GM23248 (cell line): ENCODE data around the gene WDR7. TPM values are rescaled to one million over a fixed set of nuclear protein-coding genes. Genes with fewer than 3 reads are reported as not detected.

ENCODE experiments used
- DNase-seq: peaks from one replicate; pipeline ENCODE4 v3.0.0-alpha.2; 2015
- H2AFZ ChIP-seq: fragments of 200-600 bp; sonication (generic); 2 replicates; pipeline ENCODE4 v1.6.1; 2016; ENCODE audit warnings: antibody characterized with exemption
- H3F3A ChIP-seq: fragments of 200-600 bp; sonication (generic); 2 replicates; pipeline ENCODE4 v1.6.1; 2016; ENCODE audit warnings: mild to moderate bottlenecking, antibody characterized with exemption, mixed run types; ENCODE audit not compliant: insufficient read depth
- H3K27ac ChIP-seq: fragments of 200-600 bp; sonication (generic); 2 replicates; pipeline ENCODE4 v1.5.1; 2016; ENCODE audit warnings: mild to moderate bottlenecking
- H3K27me3 ChIP-seq: fragments of 200-600 bp; sonication (generic); replicated peaks from 2 replicates; pipeline ENCODE4 v1.6.1; 2016; ENCODE audit warnings: mild to moderate bottlenecking; ENCODE audit not compliant: insufficient read depth
- H3K36me3 ChIP-seq: fragments of 200-600 bp; sonication (generic); 2 replicates; pipeline ENCODE4 v1.6.1; 2016; ENCODE audit warnings: low read depth, mild to moderate bottlenecking
- H3K4me1 ChIP-seq: fragments of 200-600 bp; sonication (generic); 2 replicates; pipeline ENCODE4 v1.6.1; 2016; ENCODE audit warnings: mild to moderate bottlenecking; ENCODE audit not compliant: insufficient read depth
- H3K4me2 ChIP-seq: fragments of 200-600 bp; sonication (generic); one replicate; pipeline ENCODE4 v1.6.1; 2016; ENCODE audit warnings: mild to moderate bottlenecking; ENCODE audit not compliant: unreplicated experiment
- H3K4me3 ChIP-seq: fragments of 200-600 bp; sonication (generic); 2 replicates; pipeline ENCODE4 v1.5.1; 2016; ENCODE audit warnings: mild to moderate bottlenecking
- H3K79me2 ChIP-seq: fragments of 200-600 bp; sonication (generic); 2 replicates; pipeline ENCODE4 v1.6.1; 2016; ENCODE audit warnings: mild to moderate bottlenecking; ENCODE audit not compliant: insufficient read depth
- H3K9ac ChIP-seq: fragments of 200-600 bp; sonication (generic); 2 replicates; pipeline ENCODE4 v1.6.1; 2016; ENCODE audit warnings: mild to moderate bottlenecking
- H3K9me2 ChIP-seq: fragments of 200-600 bp; sonication (generic); 2 replicates; pipeline ENCODE4 v1.6.1; 2016; ENCODE audit warnings: mixed run types, mild to moderate bottlenecking, moderate library complexity; ENCODE audit not compliant: insufficient read depth
- H3K9me3 ChIP-seq: fragments of 200-600 bp; sonication (generic); one replicate; pipeline ENCODE4 v1.6.1; 2017; ENCODE audit warnings: low read depth
- H4K20me1 ChIP-seq: fragments of 200-600 bp; sonication (generic); 2 replicates; pipeline ENCODE4 v1.6.0; 2016; ENCODE audit not compliant: insufficient read depth
- EZH2 ChIP-seq: fragments of 200-600 bp; sonication (generic); IDR thresholded peaks from 2 replicates; pipeline ENCODE4 v1.6.1; 2018; ENCODE audit warnings: antibody characterized with exemption, mild to moderate bottlenecking; ENCODE audit not compliant: insufficient read depth, poor library complexity, severe bottlenecking
- EZH2phosphoT487 ChIP-seq: fragments of 200-600 bp; sonication (generic); IDR thresholded peaks from 2 replicates; pipeline ENCODE4 v1.6.1; 2018; ENCODE audit warnings: antibody characterized with exemption, moderate library complexity, mild to moderate bottlenecking, low read depth; ENCODE audit not compliant: insufficient read depth
- WGBS, 2 experiments: methylation state at CpG; one replicate each; pipeline ENCODE4 v1.1.6; 2015 to 2017; ENCODE audit warnings: low lambda C conversion rate in 2 of 2, low coverage in 1 of 2; ENCODE audit errors: missing lambda C conversion rate in 2 of 2; 5-methylcytosine and 5-hydroxymethylcytosine counted together
- in situ Hi-C: fragments of 300-500 bp; cut with MboI; formaldehyde crosslinking; loops from 2 replicates; pipeline ENCODE4 v1.15.0; 2020
- polyA plus RNA-seq: library from polyadenylated mRNA; unstranded; fragments of >200 nt; fragmentation: Nextera tagmentation; extraction: Ambion mirVana; gene quantifications from 2 replicates; pipeline ENCODE4 v1.2.1, GENCODE V29; 2016
- total RNA-seq: library from RNA; depleted of rRNA; stranded (reverse); fragments of >200 nt; shearing (Covaris generic); gene quantifications from 2 replicates; pipeline ENCODE4 v1.2.3, GENCODE V29; 2014

The WDR7 gene
- total and polyA plus RNA-seq, 2 experiments from 2014 or later = 6.7 to 8.3 TPM

DNA sequence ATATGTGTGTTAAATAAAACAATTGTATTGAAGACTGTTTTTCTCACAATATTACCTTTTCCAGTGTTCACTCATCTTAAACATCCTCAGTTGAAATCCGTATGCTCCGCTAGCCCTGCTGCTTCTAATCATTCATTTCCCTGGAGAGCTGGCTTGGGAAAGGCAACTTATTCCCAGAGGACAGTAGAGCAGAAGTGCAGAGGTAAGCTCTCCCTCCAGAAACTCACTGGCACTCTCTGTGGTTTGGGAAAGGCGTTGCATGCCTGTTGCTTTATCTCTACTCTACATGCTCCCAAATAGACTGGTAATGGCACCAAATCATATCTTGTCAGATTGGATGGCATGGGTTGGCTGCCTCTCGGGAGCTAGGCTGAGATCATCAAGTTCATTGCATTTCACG is 378.6 kb downstream of the WDR7 start:
- WGBS, 2 experiments = 91 to 98% methylated on average over 5 of the region's 5 CpGs
- Histone ChIP-seq H3K79me2 (no peaks in the 10 kb centered on the region), H3K9me2 (no peaks in the 10 kb centered on the region), H3K9me3 (no peaks in the 10 kb centered on the region), H4K20me1 (no peaks in the 10 kb centered on the region), H3K4me2 (no peak overlapping the region), H3K27me3 (no peaks in the 10 kb centered on the region), H3K4me1 (0 out of 2 replicates have a peak, but pooled peaks cover 4% of the 10 kb centered on the region), H2AFZ (no peak overlapping the region), H3K36me3 (peaks cover 8% of the 10 kb centered on the region; the same call in 1 of the 2 replicates), H3F3A (no peaks in the 10 kb centered on the region), H3K4me3 (no peak overlapping the region), H3K27ac (no peak overlapping the region), H3K9ac (no peak overlapping the region)
- no peak for DNase-seq
- TF ChIP-seq EZH2 = no peak
- TF ChIP-seq EZH2phosphoT487 = no peak
- in situ Hi-C loops = no loop called here

DNA sequence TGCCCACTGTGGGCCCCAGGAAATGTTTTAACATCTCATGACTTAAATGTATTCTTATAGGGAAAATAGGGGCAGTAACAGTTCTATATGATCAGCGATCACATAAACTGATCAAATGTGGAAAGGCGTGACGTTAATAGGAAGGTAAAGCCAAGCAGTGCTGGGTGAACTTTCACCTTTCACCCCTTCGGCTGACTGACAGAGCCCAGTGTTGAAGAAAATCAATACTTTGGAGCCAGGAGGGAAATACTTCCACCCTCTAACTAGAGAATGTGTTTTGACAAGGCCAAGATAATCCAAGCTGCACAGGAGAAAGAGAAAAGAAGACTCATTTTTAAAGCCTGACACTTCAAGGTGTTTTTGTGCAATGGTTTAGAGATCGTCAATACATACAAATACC is 379.3 kb downstream of the WDR7 start:
- 94 to 100% methylated on average over 5 of the region's 5 CpGs for WGBS, 2 experiments
- in situ Hi-C loops = no loop called here
- Histone ChIP-seq H3K27ac (no peak overlapping the region), H3K27me3 (no peaks in the 10 kb centered on the region), H3K4me3 (no peak overlapping the region), H2AFZ (no peak overlapping the region), H4K20me1 (no peaks in the 10 kb centered on the region), H3K79me2 (no peaks in the 10 kb centered on the region), H3K9me2 (no peaks in the 10 kb centered on the region), H3K4me1 (0 out of 2 replicates have a peak, but pooled peaks cover 4% of the 10 kb centered on the region), H3K4me2 (no peak overlapping the region), H3F3A (no peaks in the 10 kb centered on the region), H3K9me3 (no peaks in the 10 kb centered on the region), H3K36me3 (peaks cover 8% of the 10 kb centered on the region; the same call in 1 of the 2 replicates), H3K9ac (no peak overlapping the region)
- no peak for DNase-seq
- TF ChIP-seq EZH2phosphoT487 = no peak
- TF ChIP-seq EZH2 = no peak

DNA sequence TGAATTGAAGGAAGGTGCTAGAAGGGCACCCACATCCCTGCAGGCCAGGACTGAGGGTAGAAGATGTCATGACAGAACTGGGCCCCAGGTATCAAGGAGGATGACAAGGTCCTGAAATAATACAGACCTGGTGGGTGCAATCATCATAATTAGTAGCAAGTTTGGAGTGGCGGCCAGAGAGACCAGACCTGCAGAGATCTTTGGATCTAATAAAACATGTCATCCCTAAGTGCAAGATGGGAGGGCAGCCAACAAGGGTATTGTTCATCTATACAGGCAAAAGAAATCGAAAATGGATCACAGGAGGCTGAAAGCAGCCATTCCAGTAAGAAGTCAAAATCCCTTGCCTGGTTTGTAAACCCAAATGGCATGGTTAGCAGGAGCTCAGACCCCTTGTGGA is 384.4 kb downstream of the WDR7 start:
- no peaks in the 10 kb centered on the region for H3F3A ChIP-seq
- H3K79me2 ChIP-seq = no peaks in the 10 kb centered on the region
- no peak for DNase-seq
- H3K27ac ChIP-seq = no peak overlapping the region
- H3K36me3 ChIP-seq = no peaks in the 10 kb centered on the region
- no peak for TF ChIP-seq EZH2
- no peak for TF ChIP-seq EZH2phosphoT487
- 59 to 71% methylated on average over 2 of the region's 2 CpGs for WGBS, 2 experiments
- in situ Hi-C loops = no loop called here
- no peak overlapping the region for H2AFZ ChIP-seq
- no peaks in the 10 kb centered on the region for H3K9me3 ChIP-seq
- no peak overlapping the region for H3K9ac ChIP-seq
- H3K9me2 ChIP-seq = no peaks in the 10 kb centered on the region
- H3K27me3 ChIP-seq = no peaks in the 10 kb centered on the region
- H3K4me1 ChIP-seq = no peaks in the 10 kb centered on the region
- H4K20me1 ChIP-seq = no peaks in the 10 kb centered on the region
- H3K4me3 ChIP-seq = no peak overlapping the region
- H3K4me2 ChIP-seq = no peak overlapping the region

DNA sequence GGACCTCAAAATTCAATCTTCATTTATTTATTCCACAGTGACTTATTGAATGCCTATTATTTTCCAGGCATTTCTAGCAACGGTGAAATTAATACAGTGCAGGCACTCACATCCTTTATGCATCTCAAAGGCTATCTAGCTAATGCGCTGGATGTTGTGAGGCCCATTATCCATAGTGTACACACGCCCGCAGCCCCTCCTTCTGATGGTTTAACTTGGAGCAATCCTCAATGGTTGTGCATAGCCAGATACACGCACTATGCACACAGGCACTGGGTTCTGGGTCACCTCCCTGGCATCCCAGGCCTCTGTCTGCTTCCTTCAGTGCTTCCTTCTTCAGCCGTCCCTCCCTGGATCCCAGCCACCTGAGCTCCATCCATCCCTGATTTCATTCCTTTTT is 387.2 kb downstream of the WDR7 start:
- Histone ChIP-seq H3K79me2 (no peaks in the 10 kb centered on the region), H3K27me3 (no peaks in the 10 kb centered on the region), H3K4me1 (no peaks in the 10 kb centered on the region), H3K27ac (no peak overlapping the region), H4K20me1 (no peaks in the 10 kb centered on the region), H3K4me3 (no peak overlapping the region), H3K9me2 (no peaks in the 10 kb centered on the region), H2AFZ (no peak overlapping the region), H3K36me3 (no peaks in the 10 kb centered on the region), H3F3A (no peaks in the 10 kb centered on the region), H3K9me3 (no peaks in the 10 kb centered on the region), H3K4me2 (no peak overlapping the region), H3K9ac (no peak overlapping the region)
- DNase-seq = no peak
- no peak for TF ChIP-seq EZH2phosphoT487
- no peak for TF ChIP-seq EZH2
- in situ Hi-C loops = no loop called here
- WGBS, 2 experiments = 54 to 61% methylated on average over 6 of the region's 6 CpGs

DNA sequence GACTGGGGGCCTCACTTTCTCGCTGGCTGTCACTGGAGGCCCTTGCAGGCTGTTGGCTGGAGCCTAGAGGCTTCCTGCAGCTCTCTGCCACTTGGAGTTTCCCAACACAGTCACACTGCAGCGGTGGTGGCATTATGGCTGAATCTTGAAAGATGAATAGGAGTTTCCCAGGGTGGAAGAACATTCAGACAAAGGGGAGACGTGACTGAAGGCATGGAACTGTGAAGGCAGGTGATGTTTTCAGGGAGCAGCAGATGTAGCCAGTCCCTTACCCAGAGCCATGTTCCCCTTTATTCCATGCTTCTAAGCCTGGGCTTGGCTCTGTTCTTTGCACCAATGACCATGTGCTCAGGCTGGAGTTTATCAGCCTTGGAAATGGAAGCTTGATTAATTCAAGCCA is 389.0 kb downstream of the WDR7 start:
- no peaks in the 10 kb centered on the region for H4K20me1 ChIP-seq
- H3K27me3 ChIP-seq = 0 out of 2 replicates have a peak, but pooled peaks cover 3% of the 10 kb centered on the region
- H3K4me1 ChIP-seq = no peaks in the 10 kb centered on the region
- in situ Hi-C loops = no loop called here
- H3K36me3 ChIP-seq = no peaks in the 10 kb centered on the region
- no peak overlapping the region for H3K27ac ChIP-seq
- H3K79me2 ChIP-seq = no peaks in the 10 kb centered on the region
- H2AFZ ChIP-seq = no peak overlapping the region
- no peak overlapping the region for H3K4me2 ChIP-seq
- no peaks in the 10 kb centered on the region for H3K9me3 ChIP-seq
- DNase-seq = no peak
- no peak overlapping the region for H3K4me3 ChIP-seq
- H3K9me2 ChIP-seq = no peaks in the 10 kb centered on the region
- H3F3A ChIP-seq = no peaks in the 10 kb centered on the region
- H3K9ac ChIP-seq = no peak overlapping the region
- WGBS, 2 experiments = 28 to 31% methylated on average over 3 of the region's 3 CpGs
- TF ChIP-seq EZH2 (no peak), EZH2phosphoT487 (no peak)
